Measurements from ENCODE around the gene LIPA. TPM values are rescaled to one million over a fixed set of nuclear protein-coding genes. Genes with fewer than 3 reads are reported as not detected.

The LIPA gene
- total RNA-seq (100 to 1,000 TPM in 1 of 2 donors, 10 to 100 TPM in 1; 65.4 to 176 TPM), polyA plus RNA-seq (10 to 100 TPM; 35.3 to 86.4 TPM)

DNA sequence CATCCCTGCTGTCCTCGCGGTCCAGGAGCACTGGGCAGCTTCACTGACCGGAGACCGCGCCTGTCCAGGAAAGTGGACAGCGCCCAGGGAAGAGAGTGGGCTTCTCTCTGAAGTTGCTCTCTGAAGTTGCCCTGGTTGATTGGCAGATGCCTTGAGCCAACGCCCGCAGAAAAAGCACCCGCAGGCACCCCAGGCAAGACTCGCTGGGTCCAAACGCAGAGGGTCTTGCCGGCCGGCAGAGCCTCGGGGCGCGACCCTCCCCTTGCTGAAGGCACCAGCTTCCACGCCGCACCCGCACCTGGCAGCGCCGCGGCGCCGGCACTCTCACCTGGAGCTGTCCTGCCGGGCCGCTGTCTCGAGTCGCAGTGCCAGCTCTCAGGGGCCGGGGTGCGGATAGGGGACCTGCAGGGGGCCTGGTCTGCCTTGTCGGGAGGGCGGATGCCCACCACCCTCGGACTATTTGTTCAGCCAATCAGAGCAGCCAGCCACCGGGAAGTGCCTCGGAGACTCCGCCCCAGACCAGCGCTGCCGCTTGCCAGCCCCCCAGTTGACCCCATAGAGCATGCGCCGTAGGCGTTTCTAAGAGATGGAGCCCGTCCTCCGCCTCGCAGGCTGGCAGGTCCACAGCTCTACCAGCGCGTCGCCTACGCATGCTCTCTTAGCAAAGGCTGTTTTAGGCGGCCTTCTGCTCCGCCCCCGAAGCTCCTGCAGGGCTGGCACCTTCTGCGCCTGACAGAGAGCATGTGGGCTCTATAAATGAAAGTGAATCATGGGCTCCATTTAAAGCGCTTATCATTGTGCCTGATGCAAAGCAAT, at the start of gene LIPA:
TSS of gene LIPA (minus strand) at position 367 of the 816 bp plus-strand sequence. CDS start 4,127 bp downstream, outside the sequence.
- Histone ChIP-seq H3K9ac (ENCODE audit: low read depth in 1 of 2, low read length in 2 of 2) (peak within 1 kb of the TSS; percentile 64 to 78), H3K36me3 (ENCODE audit: control insufficient read depth in 4 of 4, insufficient read depth in 3 of 4, low read depth in 1 of 4, low read length in 3 of 4) (no peaks in the 10 kb centered on the region), H3K4me1 (ENCODE audit: control insufficient read depth in 4 of 4, insufficient read depth in 4 of 4, low read length in 3 of 4) (peaks cover 1 to 11% (median 10%) of the 10 kb centered on the region in 4 donors), H3K27me3 (ENCODE audit: control insufficient read depth in 4 of 4, insufficient read depth in 4 of 4, low read length in 3 of 4) (no peaks in the 10 kb centered on the region), H3K9me3 (ENCODE audit: control insufficient read depth in 4 of 4, low read length in 3 of 4) (no peaks in the 10 kb centered on the region), H3K27ac (ENCODE audit: low read depth in 1 of 2, low read length in 2 of 2) (peak within 1 kb of the TSS; percentile 84 to 86), H3K4me3 (ENCODE audit: low read depth in 1 of 3, low read length in 3 of 3) (peak within 1 kb of the TSS; percentile 74 to 98 (median 81))
- peak; percentile 86 for DNase-seq (ENCODE audit: low spot score)
- WGBS: under 1% methylated on average over 53 of the region's 53 CpGs
- TF ChIP-seq RXRA (IDR thresholded peaks at IDR 0.05) (peak; percentile 93 to 96), HNF4A (conservative IDR thresholded peaks at IDR 0.05) (peak; percentile 55 to 67), NR2F2 (IDR thresholded peaks at IDR 0.05) (peak; percentile 61), JUND (IDR thresholded peaks at IDR 0.05) (peak; percentile 27 to 42), FOXA2 (IDR thresholded peaks at IDR 0.05) (no peak), RAD21 (IDR thresholded peaks at IDR 0.05) (peak; percentile 46 to 58), FOXA1 (IDR thresholded peaks at IDR 0.05) (no peak), EGR1 (IDR thresholded peaks at IDR 0.05; ENCODE audit: low read depth in 2 of 2) (peak; percentile 72 to 81), HNF4G (IDR thresholded peaks at IDR 0.05) (no peak), SP1 (IDR thresholded peaks at IDR 0.05) (peak; percentile 83), TAF1 (conservative IDR thresholded peaks at IDR 0.05) (peak; percentile 72), GABPA (IDR thresholded peaks at IDR 0.05 in 1 of 2, conservative IDR thresholded peaks at IDR 0.05 in 1 of 2) (peak in 1 of 2 donors; percentile 51), YY1 (IDR thresholded peaks at IDR 0.05) (peak; percentile 91)
- TF ChIP-seq, protein P1, sequence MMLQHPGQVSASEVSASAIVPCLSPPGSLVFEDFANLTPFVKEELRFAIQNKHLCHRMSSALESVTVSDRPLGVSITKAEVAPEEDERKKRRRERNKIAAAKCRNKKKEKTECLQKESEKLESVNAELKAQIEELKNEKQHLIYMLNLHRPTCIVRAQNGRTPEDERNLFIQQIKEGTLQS (IDR thresholded peaks at IDR 0.05): no peak
- TF ChIP-seq, protein P2, sequence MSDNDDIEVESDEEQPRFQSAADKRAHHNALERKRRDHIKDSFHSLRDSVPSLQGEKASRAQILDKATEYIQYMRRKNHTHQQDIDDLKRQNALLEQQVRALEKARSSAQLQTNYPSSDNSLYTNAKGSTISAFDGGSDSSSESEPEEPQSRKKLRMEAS (IDR thresholded peaks at IDR 0.05): peak; percentile 94
- TF ChIP-seq, protein P3, sequence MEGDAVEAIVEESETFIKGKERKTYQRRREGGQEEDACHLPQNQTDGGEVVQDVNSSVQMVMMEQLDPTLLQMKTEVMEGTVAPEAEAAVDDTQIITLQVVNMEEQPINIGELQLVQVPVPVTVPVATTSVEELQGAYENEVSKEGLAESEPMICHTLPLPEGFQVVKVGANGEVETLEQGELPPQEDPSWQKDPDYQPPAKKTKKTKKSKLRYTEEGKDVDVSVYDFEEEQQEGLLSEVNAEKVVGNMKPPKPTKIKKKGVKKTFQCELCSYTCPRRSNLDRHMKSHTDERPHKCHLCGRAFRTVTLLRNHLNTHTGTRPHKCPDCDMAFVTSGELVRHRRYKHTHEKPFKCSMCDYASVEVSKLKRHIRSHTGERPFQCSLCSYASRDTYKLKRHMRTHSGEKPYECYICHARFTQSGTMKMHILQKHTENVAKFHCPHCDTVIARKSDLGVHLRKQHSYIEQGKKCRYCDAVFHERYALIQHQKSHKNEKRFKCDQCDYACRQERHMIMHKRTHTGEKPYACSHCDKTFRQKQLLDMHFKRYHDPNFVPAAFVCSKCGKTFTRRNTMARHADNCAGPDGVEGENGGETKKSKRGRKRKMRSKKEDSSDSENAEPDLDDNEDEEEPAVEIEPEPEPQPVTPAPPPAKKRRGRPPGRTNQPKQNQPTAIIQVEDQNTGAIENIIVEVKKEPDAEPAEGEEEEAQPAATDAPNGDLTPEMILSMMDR (IDR thresholded peaks at IDR 0.05; ENCODE audit: low read depth, low read length, missing input control): no peak
- TF ChIP-seq, protein P4, sequence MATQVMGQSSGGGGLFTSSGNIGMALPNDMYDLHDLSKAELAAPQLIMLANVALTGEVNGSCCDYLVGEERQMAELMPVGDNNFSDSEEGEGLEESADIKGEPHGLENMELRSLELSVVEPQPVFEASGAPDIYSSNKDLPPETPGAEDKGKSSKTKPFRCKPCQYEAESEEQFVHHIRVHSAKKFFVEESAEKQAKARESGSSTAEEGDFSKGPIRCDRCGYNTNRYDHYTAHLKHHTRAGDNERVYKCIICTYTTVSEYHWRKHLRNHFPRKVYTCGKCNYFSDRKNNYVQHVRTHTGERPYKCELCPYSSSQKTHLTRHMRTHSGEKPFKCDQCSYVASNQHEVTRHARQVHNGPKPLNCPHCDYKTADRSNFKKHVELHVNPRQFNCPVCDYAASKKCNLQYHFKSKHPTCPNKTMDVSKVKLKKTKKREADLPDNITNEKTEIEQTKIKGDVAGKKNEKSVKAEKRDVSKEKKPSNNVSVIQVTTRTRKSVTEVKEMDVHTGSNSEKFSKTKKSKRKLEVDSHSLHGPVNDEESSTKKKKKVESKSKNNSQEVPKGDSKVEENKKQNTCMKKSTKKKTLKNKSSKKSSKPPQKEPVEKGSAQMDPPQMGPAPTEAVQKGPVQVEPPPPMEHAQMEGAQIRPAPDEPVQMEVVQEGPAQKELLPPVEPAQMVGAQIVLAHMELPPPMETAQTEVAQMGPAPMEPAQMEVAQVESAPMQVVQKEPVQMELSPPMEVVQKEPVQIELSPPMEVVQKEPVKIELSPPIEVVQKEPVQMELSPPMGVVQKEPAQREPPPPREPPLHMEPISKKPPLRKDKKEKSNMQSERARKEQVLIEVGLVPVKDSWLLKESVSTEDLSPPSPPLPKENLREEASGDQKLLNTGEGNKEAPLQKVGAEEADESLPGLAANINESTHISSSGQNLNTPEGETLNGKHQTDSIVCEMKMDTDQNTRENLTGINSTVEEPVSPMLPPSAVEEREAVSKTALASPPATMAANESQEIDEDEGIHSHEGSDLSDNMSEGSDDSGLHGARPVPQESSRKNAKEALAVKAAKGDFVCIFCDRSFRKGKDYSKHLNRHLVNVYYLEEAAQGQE (IDR thresholded peaks at IDR 0.05): peak; percentile 94
- TF ChIP-seq, protein P5, sequence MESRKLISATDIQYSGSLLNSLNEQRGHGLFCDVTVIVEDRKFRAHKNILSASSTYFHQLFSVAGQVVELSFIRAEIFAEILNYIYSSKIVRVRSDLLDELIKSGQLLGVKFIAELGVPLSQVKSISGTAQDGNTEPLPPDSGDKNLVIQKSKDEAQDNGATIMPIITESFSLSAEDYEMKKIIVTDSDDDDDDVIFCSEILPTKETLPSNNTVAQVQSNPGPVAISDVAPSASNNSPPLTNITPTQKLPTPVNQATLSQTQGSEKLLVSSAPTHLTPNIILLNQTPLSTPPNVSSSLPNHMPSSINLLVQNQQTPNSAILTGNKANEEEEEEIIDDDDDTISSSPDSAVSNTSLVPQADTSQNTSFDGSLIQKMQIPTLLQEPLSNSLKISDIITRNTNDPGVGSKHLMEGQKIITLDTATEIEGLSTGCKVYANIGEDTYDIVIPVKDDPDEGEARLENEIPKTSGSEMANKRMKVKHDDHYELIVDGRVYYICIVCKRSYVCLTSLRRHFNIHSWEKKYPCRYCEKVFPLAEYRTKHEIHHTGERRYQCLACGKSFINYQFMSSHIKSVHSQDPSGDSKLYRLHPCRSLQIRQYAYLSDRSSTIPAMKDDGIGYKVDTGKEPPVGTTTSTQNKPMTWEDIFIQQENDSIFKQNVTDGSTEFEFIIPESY (IDR thresholded peaks at IDR 0.05): peak; percentile 50
